CD4-positive, alpha-beta T cell treated with Interferon gamma for 1 hour (primary cell): ENCODE data around the gene EEFSEC.

ENCODE experiments used
- DNase-seq: peaks from one replicate; pipeline ENCODE4 v3.0.0-alpha.2; 2020

The EEFSEC gene

GRCh38 chr3:128418900-128419299 lies 265.6 kb downstream of the EEFSEC start:
- DNase-seq, result no peak

- no peak for DNase-seq
Observed at GRCh38 chr3:128419311-128419710, 266.0 kb downstream of the EEFSEC start.

DNA sequence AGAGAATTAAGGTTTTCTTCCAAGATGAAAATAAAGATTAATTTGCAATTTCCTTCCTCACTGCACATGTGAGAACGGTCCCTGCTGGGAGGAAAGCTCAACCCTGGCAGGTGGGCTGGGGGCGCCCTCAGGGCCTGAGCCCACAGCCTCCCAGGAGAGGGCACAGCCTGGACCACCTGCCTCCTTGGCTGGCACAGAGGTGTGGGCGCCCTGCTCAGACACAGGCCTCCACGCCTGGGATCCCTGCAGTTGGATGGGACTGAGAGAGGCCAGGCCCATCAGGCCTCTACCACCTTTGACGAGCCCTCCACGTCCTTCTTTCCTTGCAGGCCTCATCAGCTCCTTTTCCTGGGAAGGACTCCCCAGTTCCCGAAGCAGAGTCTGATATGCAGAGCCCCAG lies 267.0 kb downstream of the EEFSEC start:
- DNase-seq, result no peak

DNA sequence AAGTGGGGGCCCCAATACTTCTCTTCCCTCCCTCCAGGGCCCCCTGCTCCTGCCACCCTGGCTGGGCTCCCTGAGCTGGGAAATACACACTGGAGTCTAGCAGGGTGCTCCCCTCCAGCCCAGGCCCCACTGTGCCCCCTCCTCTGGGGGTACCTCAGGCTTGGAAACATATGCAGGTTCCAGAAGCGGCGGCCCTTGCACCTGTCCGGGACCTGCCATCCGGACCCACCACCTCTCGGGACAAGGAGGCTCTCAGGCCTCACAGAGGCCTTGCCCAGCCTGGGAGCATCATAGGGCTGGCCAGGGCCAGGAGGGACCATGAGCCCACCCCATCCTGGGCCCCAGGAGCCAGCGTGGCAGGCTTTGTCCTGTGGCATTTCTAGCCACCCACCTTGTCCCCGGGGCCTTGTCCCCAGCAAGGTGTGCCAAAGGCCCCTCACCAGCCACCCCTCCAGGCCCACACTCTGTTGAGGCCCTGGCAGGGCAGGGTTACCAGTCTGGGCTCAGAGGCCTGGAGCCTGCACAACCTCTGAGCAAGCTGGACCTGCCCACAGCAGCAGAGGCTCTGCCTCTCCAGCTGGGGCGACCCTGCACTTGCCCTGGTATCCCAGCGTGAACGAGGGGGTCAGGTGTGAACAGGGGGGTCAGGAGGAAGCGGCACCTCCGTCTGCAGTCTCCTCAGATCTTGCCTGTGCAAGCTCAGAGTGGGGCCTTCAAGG lies 267.6 kb downstream of the EEFSEC start:
- no peak for DNase-seq

- no peak for DNase-seq
Observed at GRCh38 chr3:128421439-128421836, 268.2 kb downstream of the EEFSEC start.

DNA sequence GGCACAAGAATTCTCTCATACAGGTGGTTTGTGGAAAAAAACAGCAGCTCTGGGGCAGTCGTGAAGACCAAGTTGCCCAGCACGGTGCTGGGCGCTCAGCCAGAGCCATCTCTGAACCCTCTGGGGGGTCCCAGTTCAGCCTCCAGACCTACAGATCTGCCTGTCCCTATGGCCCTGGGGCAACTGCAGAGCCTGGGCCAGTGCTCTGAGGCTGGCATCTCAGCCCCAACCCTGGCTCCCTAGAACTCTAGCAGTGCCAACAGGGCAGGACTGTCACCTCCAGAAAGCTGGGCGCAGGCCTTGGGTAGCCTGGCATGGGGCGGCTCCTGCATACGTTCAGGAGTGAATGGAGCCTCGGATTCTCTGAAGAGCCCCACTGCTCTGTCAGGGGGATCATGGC lies 268.7 kb downstream of the EEFSEC start:
- DNase-seq, result no peak

- DNase-seq, result no peak
Observed at GRCh38 chr3:128422762-128423524, 269.7 kb downstream of the EEFSEC start.

DNA sequence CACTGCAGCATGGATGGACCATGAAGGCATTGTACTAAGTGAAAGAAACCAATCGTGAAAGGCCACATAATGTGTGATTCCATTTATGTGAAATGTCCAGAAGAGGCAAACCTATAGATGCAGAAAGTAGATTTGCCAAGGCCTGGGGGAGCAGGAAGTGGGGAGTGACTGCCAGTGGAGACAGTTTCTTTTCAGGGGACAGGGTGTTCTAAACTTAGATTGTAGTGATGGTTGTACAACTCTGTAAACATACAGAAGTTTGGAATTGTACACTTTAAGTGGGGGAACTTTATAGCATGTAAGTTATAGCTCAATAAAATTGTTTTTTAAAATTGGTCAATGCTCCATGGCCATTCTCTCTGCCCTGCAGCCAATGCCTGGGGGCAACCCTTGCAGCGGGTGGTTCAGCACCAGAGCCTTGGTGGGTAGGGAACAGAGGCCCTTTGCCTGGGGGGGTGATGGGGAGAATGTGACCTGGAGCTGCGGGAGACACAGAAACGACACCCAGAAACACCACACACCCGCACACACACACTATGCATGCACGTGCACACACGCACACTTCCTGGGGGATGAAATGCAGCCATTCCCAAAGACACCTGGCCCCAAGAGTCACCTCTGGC lies 270.4 kb downstream of the EEFSEC start:
- DNase-seq, result no peak

GRCh38 chr3:128424508-128425069 lies 271.3 kb downstream of the EEFSEC start:
- no peak for DNase-seq

GRCh38 chr3:128425142-128425845 lies 272.0 kb downstream of the EEFSEC start:
- no peak for DNase-seq

DNA sequence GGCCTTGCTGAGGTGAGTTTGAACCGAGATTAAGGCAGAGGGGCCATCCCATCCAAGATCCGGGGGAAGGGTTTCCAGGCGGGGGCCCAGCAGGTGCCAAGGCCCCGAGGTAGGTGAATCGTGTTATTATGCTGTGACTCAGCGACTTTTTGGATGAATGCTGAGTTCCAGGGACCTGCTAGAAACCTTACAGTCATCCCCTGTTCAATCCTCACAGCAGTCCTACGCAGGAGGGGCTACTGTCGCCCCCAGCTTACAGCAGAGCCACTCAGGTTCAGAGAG lies 272.5 kb downstream of the EEFSEC start:
- no peak for DNase-seq

- DNase-seq, result peak; percentile 31
Observed at GRCh38 chr3:128426128-128426921, 273.0 kb downstream of the EEFSEC start.

GRCh38 chr3:128427175-128427857 lies 274.0 kb downstream of the EEFSEC start:
- DNase-seq, result no peak

DNA sequence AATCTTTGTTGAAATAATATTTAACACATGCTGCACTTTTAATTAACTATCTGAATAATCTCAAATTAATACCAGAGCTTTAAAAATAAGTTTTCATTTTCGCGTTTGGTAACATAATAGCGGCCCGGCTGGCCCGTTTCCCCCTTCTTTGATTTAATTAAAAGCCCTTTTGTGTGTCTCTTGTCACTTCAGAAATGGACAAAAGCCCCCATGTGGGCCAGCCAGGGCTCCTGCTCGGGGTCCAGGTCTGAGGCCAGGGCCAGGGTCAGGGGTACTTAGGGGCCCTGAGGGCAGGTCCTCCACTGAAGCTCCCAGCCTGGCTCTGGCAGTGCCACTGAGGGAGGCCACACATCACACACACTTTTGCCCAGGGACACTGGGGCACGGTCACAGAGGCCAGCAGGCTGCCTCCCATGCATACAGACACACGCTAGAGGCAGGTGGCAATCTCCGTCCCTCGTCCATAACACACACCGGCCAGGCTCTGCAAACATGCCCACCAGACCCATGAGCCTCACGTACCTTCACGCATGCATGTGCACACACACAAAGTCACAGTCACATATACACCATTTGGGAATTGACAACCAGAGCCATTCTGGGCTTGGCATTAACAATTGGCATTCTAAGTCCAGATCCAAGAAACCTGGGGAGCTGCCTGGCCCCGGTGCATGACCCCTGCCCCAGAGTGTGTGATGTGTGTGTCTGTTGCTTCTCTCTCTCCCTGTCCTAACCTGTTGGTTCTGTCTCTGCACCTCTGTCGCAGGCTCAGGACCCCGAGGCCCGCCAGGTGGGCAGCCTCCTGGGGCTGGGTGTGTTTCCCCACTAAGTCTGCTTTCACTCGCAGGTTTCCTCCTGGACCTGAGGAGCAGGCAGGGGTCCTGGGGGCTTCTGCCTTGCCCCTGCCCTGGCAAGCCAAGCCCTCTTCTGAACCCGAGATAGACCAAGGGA lies 274.9 kb downstream of the EEFSEC start:
- DNase-seq, result no peak

DNA sequence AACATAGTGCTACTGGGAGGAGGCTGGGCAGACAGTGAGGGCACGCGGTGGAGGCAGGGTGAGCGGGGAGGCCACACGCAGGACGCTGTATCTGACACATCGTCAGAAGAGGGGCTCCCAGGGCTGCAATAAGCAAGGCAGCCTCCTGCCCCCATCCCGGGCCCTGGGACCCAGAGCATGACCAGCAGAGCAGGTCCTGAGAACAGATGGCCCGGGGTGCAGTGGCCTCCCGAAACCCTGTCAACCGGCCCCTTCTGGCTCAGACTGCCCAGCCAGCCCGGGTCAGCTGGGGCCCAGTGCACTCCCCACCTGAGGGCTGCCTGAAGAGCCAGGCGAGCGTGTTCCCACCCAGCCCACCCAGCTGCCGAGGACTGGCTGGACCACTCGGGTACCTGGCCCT lies 276.0 kb downstream of the EEFSEC start:
- DNase-seq, result no peak

GRCh38 chr3:128429751-128430150 lies 276.5 kb downstream of the EEFSEC start:
- no peak for DNase-seq

DNA sequence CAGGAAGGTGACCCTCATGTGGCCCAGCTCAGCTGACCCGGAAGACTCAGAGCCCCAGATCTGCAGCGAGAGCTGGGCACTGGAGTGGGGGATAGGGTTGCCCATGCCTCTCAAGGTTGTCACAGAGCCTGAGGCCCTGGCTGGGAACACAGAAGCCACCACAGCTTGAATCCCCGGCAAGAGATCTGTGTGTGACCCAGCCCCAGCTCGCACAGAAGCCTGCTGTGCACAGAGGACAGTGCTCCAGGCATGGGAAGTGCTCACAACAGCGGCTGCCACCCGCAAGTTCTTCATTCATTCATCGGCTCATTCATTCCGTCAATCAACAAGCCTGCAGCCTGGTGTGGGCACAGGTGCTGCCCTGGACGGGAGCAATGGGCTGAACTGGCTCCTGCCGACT lies 277.0 kb downstream of the EEFSEC start:
- DNase-seq, result no peak

DNA sequence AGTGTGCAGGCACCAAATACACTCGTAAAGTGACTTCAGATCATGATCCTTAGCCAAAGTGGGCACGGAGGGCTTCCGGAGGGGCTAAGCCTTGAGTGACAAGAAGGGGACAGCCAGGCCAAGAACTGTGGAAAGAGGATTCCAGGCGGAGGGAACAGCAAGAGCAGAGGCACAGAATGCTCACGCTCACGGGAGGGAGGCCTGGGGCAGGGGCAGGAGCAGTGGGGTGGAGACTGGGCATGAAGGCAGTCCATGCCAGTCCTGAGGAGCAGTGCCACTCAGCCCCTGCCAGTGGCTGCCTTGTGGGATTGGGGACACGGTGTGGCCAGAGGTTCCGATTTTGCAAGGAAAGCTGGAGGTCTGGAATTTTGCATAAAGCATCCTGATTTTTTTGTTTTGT lies 277.4 kb downstream of the EEFSEC start:
- no peak for DNase-seq

- DNase-seq, result no peak
Observed at GRCh38 chr3:128431803-128432300, 278.6 kb downstream of the EEFSEC start.

DNA sequence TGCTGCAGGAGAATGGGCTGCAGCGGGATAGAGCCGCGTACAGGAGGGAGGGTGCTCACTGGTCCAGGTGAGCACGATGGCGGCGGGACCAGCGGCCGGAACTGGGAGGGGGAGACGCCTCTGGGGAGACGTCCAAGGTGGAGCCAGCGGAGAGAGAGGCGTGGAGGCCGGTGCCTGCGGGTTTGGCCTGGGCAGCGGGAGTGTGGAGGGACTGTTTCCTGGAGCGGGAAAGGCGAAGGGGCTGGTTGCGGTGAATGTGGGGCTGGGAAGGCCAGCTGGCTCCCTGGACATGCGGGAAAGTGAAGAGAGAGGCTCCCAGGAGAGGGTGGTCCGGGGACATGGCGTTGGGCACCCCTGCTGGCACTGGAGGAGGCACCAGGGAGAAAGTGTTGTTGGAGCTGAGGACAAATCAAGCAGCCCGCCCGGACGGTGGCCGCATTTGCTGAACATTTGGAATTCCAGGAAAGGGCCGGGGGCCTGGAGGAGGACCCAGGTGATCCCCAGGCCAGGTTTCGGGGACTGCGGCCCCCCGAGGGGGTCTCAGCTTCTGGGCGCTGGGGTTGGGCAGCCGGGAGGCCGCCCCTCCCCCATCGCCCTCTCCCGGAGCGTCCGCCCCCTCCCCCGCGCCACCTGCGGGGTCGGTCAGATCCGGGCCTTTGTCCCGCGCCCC lies 279.2 kb downstream of the EEFSEC start:
- DNase-seq, result no peak
